HFF-Myc (cell line): ENCODE results near the gene FAM163A.

Experiments used
- DNase-seq: peaks from one replicate; pipeline ENCODE4 v3.0.0-alpha.2; 2011; ENCODE audit warnings: low read depth; ENCODE audit errors: extremely low read depth
- H3K4me3 ChIP-seq: replicated peaks from 2 replicates; pipeline ENCODE4 v1.5.1; 2011; ENCODE audit warnings: low read depth, mild to moderate bottlenecking, control low read depth, low read length
- CTCF ChIP-seq: IDR thresholded peaks from 2 replicates; pipeline ENCODE4 v1.5.1; 2012; ENCODE audit warnings: mild to moderate bottlenecking, low read depth, low read length, control low read depth; ENCODE audit errors: missing control alignments

Gene FAM163A

GRCh38 chr1:179806333-179806732 is 63.2 kb downstream of the FAM163A start:
- no peak for TF ChIP-seq CTCF
- DNase-seq, result no peak
- H3K4me3 ChIP-seq, result no peak overlapping the region

GRCh38 chr1:179807291-179807690 is 64.2 kb downstream of the FAM163A start:
- H3K4me3 ChIP-seq, result no peak overlapping the region
- DNase-seq, result no peak
- TF ChIP-seq CTCF, result no peak

GRCh38 chr1:179807691-179808485 is 64.8 kb downstream of the FAM163A start:
- TF ChIP-seq CTCF, result no peak
- DNase-seq, result no peak
- H3K4me3 ChIP-seq, result no peak overlapping the region

- no peak overlapping the region for H3K4me3 ChIP-seq
- DNase-seq, result no peak
- TF ChIP-seq CTCF, result no peak
These were observed 65.4 kb downstream of the FAM163A start for GRCh38 chr1:179808503-179808902.

GRCh38 chr1:179809506-179810366 is 66.6 kb downstream of the FAM163A start:
- no peak overlapping the region for H3K4me3 ChIP-seq
- peak; percentile 94 for TF ChIP-seq CTCF

GRCh38 chr1:179810367-179810715 is 67.2 kb downstream of the FAM163A start:
- no peak overlapping the region for H3K4me3 ChIP-seq
- DNase-seq, result no peak
- TF ChIP-seq CTCF, result no peak

More at GRCh38 chr1:179809506-179810366, 66.6 kb downstream of the FAM163A start:
- DNase-seq, result peak; percentile 59
